ENCODE data around the gene ADAR.
"Not testable (repeated sequence)": the region's sequence is repeated elsewhere in the genome, so short reads cannot be mapped to it uniquely, and the experiment has no call there.

Gene ADAR, protein sequence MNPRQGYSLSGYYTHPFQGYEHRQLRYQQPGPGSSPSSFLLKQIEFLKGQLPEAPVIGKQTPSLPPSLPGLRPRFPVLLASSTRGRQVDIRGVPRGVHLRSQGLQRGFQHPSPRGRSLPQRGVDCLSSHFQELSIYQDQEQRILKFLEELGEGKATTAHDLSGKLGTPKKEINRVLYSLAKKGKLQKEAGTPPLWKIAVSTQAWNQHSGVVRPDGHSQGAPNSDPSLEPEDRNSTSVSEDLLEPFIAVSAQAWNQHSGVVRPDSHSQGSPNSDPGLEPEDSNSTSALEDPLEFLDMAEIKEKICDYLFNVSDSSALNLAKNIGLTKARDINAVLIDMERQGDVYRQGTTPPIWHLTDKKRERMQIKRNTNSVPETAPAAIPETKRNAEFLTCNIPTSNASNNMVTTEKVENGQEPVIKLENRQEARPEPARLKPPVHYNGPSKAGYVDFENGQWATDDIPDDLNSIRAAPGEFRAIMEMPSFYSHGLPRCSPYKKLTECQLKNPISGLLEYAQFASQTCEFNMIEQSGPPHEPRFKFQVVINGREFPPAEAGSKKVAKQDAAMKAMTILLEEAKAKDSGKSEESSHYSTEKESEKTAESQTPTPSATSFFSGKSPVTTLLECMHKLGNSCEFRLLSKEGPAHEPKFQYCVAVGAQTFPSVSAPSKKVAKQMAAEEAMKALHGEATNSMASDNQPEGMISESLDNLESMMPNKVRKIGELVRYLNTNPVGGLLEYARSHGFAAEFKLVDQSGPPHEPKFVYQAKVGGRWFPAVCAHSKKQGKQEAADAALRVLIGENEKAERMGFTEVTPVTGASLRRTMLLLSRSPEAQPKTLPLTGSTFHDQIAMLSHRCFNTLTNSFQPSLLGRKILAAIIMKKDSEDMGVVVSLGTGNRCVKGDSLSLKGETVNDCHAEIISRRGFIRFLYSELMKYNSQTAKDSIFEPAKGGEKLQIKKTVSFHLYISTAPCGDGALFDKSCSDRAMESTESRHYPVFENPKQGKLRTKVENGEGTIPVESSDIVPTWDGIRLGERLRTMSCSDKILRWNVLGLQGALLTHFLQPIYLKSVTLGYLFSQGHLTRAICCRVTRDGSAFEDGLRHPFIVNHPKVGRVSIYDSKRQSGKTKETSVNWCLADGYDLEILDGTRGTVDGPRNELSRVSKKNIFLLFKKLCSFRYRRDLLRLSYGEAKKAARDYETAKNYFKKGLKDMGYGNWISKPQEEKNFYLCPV

DNA sequence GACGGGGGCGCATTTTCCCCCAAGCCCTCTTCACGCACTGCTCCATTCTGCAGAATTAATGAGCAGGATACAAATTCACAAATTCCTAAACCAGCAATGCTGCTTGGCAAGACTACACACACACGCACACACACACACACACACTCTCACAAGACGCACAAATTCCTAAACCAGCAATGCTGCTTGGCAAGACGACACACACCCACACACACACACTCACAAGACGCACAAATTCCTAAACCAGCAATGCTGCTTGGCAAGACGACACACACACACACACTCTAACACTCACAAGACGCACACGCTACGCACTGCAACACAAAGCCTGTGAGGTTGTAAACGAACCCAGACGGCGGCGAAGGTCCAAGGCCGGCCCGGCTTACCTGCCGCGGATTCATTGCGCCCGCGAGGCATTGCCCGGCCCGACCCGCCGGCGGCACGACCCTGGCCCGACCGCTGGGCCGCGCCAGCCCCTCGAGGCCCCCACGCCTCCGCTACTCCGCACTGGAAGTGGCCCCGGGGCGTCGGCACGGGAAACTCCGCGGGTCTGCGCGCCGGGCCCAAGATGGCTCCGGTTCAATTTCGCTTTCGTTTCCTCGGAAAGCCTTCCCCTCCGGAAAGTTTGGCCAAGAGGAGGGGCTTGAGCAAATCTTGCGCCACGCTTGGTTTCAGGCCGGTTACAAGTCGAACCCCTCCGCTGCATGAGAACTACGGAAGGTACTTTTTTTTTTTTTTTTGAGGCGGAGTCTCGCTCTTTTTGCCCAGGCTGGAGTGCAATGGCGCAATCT lies at the start of gene ADAR:
Gene ADAR, minus strand, starts transcription at position 578 of the 788 bp plus-strand sequence. Its CDS starts 180 bp downstream, at position 398.
- peak; percentile 90 for FAIRE-seq
- DNase-seq (ENCODE audit: extremely low spot score, insufficient read length, low read depth) = peak; percentile 63

DNA sequence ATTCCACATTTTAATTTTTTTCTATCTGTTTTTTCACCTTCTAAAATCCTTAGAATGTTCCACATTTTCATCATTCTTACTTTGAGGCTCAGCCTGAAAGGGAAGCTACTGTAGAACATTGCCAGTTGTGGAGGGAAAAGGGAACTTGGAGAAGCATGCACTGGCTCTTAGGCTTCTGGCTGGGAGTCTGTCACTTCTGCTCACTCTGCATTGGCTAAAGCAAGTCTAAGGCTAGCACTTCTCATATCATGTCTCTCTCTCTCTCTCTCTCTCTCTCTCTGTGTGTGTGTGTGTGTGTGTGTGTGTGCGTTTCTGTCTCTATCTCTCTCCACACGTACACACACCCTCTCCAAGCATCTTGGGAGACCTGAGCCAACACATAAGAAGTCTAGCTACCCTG lies 49.6 kb upstream of the ADAR start:
- DNase-seq (ENCODE audit: extremely low spot score, insufficient read length, low read depth) (no peak), FAIRE-seq (no peak)

DNA sequence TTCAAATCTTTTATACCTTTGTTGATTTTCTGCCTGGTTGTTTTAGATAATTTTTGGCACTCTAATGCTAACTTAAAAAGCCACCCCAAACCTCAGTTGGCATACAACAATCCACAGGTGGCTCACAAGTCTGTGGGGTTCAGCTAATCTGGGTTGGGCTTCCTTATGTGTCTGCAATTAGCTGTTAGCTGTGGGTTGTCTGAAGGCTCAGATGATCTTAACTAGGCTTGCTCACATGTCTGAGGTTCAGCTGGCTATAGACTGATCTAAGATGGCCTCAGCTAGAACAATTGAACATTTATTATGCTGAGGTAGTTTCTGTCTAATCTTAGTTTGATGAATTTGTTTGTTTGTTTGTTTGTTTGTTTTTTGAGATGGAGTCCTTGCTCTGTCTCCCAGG lies 44.9 kb upstream of the ADAR start:
- no peak for DNase-seq (ENCODE audit: extremely low spot score, insufficient read length, low read depth)
- no peak for FAIRE-seq

DNA sequence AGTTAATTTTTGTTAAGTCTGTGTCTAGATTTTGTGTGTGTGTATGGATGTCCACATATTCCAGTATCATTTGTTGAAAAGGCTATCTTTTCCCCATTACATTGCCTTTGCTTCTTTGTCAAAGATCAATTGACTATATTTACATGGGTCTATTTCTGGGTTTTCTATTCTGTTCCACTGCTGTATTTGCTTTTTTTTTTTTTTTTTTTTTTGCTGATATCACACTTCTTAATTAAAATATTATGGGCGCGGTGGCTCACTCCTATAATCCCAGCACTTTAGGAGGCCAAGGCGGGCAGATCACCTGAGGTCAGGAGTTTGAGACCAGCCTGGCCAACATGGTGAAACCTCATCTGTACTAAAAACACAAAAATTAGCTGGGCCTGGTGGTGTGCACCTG lies 36.7 kb upstream of the ADAR start:
- FAIRE-seq; DNase-seq (ENCODE audit: extremely low spot score, insufficient read length, low read depth): not testable (repeated sequence)

DNA sequence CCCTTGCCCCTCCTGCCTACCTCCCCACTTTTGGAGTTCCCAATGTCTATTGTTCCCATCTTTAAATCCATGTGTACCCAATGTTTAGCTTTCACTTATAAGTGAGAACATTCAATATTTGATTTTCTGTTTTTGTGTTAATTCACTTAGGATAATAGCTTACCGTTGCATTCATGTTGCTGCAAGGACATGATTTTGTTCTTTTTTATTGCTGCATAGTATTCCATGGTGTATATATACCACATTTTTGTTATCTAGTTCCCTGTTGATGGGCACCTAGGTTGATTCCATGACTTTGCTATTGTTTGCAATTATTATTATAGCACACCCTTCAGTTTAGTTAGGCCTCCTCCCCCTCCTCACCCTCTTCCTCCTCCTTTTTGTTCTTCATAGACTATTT lies 33.5 kb upstream of the ADAR start:
- no peak for DNase-seq (ENCODE audit: extremely low spot score, insufficient read length, low read depth)
- FAIRE-seq = no peak

DNA sequence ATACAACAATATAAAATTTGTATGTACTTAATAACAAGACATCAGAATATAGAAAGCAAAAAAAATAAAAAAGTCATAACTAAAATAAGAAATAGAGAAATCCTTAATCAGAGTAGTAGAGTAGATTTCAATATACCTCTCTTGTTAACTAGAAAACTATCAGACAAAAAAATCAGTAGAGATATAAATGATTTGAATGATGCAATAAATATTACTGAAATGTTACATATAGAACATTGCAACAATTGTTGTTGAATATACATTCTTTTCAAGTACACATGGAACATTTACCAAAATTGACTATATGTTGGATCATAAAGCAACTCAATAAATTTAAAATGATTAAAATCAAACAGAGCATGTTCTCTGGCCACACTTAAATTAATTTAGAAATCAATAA lies 31.9 kb upstream of the ADAR start:
- DNase-seq (ENCODE audit: extremely low spot score, insufficient read length, low read depth) (no peak), FAIRE-seq (no peak)

DNA sequence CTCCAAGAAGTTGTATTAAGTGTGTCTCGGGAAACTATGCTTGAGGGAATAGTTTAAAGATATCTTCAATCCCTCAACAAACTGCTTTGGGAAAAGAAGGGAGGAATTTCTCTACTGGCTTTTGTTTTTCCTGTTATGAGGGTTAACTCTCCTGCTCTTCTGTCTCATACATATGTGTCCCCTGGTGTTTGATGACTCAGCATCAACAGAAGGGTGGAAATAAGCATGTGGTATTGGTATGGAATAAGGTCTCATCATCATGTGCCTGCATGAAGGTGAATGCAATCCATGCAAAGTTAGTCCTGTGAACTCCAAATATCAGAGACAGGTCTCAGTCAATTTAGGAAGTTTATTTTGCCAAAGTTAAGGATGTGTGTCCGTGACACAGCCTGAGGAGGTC lies 27.2 kb upstream of the ADAR start:
- no peak for DNase-seq (ENCODE audit: extremely low spot score, insufficient read length, low read depth)
- no peak for FAIRE-seq

DNA sequence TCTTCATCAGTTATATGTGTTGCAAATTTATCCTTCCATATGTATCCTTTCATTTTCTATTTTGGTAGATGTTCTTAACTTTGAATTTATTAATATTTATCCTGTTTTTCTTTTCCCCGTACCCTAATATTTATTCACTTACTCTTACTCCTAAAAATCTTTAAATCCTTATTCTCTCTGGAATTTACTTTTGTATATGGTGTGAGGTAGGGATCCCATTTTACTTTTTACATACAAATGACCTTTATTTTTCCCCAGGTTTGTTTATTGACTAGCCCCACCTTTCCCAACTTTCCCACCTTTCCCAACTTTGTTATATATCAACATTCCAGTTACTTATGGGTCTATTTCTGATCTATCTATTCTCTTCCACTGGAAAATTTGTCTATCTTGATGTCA lies 21.7 kb upstream of the ADAR start:
- FAIRE-seq (no peak), DNase-seq (ENCODE audit: extremely low spot score, insufficient read length, low read depth) (no peak)

DNA sequence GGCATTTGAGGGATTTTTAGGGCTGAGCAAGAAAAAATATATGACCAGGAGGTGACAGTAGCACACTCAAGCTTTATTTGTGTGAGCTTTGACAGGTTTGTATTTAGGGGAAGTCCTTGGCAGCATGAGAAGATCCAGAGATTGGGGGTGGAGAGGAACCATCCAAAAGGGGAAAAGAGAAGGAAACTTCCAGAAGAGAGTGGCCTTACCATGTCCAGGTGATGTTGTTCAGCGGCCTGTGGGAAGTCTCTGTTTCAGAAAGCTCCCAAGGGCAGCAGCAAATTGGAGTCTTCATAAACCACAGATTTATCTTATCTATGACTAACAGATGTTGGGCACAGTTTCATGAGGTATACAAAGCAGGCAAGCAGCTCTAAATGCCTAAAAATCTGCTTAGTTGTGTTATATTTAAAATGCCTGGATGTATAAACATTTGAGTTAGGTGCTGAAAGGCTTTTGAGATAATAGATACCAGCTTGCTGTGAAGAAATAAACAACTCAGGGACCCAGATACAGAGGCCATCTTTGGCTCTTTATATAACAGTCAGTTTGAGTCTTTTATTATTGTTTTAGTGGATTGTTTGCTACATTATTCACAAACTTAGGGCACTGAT lies 21.2 kb upstream of the ADAR start:
- FAIRE-seq (no peak), DNase-seq (ENCODE audit: extremely low spot score, insufficient read length, low read depth) (no peak)

DNA sequence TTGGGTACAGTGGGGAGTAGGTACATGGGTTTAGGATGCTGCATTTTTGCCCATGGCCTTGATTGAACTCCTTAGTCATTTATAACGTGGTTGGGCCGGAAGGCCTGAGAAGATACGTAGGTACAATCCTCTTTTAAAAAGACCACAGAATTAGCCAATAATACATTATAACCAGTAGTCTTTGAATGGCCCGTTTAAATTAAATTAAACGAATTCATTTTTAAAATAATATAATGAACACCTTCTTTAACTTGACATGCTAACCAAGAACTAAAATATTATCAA lies 20.1 kb upstream of the ADAR start:
- DNase-seq (ENCODE audit: extremely low spot score, insufficient read length, low read depth) = no peak
- FAIRE-seq = no peak

DNA sequence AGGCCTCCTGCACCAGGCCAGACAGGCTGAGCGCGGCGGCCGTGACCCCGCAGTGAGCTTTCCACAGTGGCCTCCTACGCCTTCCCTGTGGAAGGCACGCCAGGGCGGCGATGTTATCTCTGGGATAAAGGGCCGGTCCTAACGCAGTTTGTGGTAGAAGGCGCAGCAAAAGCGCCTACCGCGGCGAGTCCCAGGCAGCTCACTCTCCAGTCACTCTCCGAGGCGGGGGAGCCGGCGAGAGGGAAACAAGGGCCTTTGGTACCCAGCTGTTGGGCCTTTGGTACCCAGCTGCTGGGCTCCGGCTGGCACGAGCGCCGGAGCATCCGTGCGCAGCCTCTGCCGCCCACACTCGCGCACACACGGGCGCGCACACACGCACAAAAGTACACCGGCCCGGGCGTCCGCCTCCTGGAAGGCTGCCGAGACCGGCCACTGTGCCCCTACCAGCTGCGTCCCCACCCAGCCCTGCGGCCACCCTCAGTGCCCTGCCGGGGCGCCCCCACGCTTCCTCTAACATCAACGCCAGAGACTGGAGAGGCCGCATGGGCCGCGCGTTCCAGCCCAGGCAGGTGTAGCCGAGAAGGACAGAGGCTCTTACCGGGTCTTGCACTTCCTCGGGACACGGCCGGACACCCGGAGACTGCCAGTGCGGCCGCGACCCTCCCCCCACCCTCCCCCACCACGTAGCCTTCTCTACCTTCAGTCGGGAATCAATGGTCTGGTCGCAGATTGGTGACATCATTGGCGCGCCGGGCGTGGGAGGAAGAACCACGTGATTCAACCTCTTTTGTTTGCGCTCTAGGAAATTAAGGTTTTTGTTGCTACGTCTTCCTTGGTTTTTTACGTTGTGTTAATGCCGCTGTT lies 19.5 kb upstream of the ADAR start:
- DNase-seq (ENCODE audit: extremely low spot score, insufficient read length, low read depth) (peak; percentile 69), FAIRE-seq (peak; percentile 94)

DNA sequence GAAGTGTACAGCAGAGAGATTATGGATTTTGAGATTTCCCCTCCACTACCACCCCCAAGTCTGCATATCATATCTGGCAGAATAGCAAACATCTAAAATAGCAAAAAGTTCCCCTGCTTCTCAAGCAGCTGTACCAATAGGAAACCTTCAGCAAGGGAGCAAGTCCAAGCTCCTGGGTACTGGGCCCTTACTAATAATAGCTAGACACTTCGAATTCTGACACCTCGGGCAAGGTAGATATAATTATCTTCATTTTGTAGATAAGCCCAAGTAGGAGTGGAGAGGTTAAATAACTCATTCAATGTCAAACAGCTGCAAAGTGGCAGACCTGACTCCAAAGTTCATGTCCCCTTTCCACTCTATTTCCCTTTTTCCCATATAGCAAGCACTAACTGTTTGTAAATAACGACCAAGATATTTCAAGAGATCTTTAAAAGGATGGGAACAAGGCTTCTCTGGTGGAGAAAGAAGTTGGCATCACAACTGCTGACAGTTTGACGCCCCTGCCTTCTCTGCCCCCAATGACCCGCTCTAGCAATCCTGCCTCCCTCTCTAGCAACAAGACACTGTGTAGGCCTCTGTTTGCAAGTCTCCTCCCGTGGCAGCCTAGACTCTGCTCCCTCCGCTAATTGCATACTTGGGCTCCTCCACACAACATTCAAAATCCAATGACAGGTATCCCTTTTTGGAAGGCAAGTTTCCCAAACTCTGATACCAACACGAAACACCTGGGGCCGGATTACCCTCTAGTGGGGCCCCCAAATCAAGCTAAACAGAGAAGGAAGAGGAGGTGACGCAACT lies 18.7 kb upstream of the ADAR start:
- peak; percentile 29 for FAIRE-seq
- no peak for DNase-seq (ENCODE audit: extremely low spot score, insufficient read length, low read depth)

DNA sequence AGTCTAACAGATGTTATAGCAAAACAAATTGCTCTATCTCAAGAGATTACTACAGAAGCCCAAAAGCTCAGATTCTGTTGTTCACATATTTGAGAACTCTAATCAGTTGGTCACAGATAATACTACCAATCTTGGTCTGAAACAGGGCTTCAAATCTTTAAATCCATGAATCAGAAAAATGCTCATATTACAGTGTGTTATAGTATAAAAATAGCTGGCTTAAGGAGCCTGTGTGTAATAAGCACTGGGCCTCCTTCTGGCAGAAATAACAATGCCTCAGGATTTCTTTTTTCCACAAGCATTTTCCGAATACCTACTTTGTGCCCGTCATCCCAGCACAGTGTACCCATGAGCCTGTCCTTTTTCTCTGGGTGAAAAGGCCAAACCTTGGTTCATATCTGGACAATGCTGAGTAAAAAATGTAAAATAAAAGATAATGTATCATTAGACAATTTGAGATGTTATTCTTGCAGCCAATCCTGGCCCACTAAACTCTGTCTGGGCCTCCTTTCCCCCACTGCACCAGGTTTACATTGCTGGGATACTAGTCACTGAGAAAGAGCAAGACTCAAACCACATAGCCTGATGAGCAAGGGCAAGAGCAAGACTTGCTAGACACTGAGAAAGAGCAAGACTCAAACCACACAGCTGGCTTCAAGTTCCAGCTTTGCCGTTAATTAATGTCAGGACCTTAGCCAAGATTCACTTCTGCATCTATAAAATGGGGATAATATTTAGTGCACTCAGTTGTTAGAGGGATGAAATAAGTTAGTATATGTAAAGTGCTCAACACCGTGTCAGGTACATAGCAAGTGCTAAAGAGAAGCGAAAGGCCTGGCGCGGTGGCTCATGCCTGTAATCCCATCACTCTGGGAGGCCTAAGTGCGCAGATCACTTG lies 17.0 kb upstream of the ADAR start:
- FAIRE-seq (no peak), DNase-seq (ENCODE audit: extremely low spot score, insufficient read length, low read depth) (no peak)

DNA sequence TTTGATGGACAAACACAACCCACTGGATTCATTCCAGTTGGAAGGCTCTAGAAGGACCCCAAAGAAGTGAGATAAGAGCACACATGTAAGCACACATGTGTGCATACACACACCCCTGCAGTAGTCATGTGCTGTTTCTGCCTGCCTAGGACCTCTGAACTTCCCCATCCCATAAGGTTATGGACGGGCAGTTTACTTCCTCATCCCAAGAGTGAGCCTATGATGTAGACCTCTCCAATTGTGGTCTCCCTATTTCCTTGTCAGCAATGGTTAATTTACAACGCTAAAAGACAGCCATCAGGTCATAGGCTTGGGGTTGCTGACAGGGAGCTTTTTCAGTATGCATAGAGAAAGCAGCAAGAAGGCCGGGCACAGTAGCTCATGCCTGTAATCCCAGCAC lies 15.4 kb upstream of the ADAR start:
- DNase-seq (ENCODE audit: extremely low spot score, insufficient read length, low read depth) = no peak
- no peak for FAIRE-seq

DNA sequence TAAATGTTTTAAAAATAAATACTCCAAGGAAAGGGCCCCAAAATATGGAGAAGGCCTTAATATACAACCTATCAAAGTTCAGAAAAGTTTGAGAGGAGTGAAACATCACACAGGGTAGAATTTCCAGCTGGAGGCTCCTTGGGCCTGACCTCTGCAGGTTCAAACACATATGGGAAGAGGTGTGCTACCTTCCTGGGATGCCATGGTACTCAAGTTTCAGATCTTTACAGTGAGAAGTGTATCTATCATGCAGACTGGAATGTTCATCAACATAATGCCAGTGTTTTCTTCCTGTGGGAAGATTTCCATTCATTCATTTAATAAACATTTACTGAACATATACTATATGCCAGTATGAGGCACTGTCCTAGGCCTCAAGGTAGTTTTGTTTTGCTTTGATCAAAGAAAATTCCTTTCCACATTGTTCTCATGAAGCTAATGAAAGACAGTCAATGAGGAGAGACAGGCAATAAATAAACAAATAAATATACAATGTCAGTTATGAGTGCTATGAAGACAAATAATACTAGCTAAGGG lies 14.6 kb upstream of the ADAR start:
- DNase-seq (ENCODE audit: extremely low spot score, insufficient read length, low read depth) = no peak
- no peak for FAIRE-seq

DNA sequence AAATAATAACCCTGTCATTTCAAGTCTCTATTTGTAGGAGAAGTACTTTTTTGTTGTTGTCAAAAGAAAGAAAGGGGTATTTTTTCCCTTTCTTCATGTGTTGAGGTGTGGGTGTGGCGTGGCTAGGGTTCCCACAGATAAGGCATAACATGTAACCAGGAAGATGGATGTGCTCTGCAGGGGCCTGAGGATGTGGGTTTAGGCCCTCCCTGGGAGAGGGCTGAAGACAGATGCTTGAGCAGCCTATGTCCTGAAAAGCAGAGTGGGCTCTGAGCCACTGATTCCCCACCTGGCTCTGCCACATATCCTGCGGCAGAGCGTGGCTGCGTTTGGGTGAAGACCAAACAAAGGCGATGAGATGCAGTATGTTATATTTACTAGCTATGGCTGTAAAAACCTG lies 13.9 kb upstream of the ADAR start:
- FAIRE-seq (no peak), DNase-seq (ENCODE audit: extremely low spot score, insufficient read length, low read depth) (no peak)

DNA sequence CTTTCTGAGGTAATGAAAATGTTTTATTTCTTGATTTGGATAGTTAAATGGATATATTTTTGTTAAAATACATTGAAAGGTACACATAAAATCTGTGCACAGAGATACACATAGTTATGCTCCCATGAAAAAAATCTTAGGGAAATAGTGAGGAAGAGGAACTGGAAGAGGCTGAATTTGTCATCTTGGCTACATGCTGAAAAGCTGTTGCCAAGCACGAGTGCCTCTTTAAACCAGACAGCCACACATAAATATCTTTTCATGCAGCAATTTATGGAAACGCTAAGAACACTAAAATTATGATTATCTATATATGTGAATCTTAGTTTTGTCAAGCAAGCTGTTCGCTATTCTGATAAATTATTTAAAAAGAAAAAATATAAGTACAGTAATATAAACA lies 12.8 kb upstream of the ADAR start:
- no peak for DNase-seq (ENCODE audit: extremely low spot score, insufficient read length, low read depth)
- no peak for FAIRE-seq
